NCI-H2029 (cell line): Measurements from ENCODE around the gene MYBPC1.
A peak's percentile ranks its signal among the peaks of the same experiment; 100 is the strongest.

Experiments
- DNase-seq: peaks from one replicate; lab custom pipeline; 2025; lab: John Stamatoyannopoulos, UW

The MYBPC1 gene

GRCh38 chr12:101604132-101604531 lies 9.4 kb downstream of the MYBPC1 start:
- DNase-seq: no peak

- DNase-seq: no peak
Observed at GRCh38 chr12:101607894-101608293, 13.1 kb downstream of the MYBPC1 start.

- DNase-seq: no peak
Observed at GRCh38 chr12:101608301-101609133, 13.7 kb downstream of the MYBPC1 start.

- DNase-seq: no peak
Observed at GRCh38 chr12:101609198-101609597, 14.4 kb downstream of the MYBPC1 start.

- no peak for DNase-seq
Observed at GRCh38 chr12:101612160-101612916, 17.6 kb downstream of the MYBPC1 start.

- DNase-seq: no peak
Observed at GRCh38 chr12:101616027-101616494, 21.3 kb downstream of the MYBPC1 start.

- DNase-seq: no peak
Observed at GRCh38 chr12:101619026-101619786, 24.4 kb downstream of the MYBPC1 start.

- DNase-seq: no peak
Observed at GRCh38 chr12:101619858-101620761, 25.3 kb downstream of the MYBPC1 start.

- DNase-seq: no peak
Observed at GRCh38 chr12:101620762-101621133, 26.0 kb downstream of the MYBPC1 start.

- no peak for DNase-seq
Observed at GRCh38 chr12:101628676-101629075, 33.9 kb downstream of the MYBPC1 start.

- no peak for DNase-seq
Observed at GRCh38 chr12:101634724-101635123, 40.0 kb downstream of the MYBPC1 start.

GRCh38 chr12:101637936-101638335 lies 43.2 kb downstream of the MYBPC1 start:
- DNase-seq: no peak

GRCh38 chr12:101642115-101643067 lies 47.6 kb downstream of the MYBPC1 start:
- DNase-seq: peak; percentile 44

GRCh38 chr12:101647711-101648110 lies 52.9 kb downstream of the MYBPC1 start:
- DNase-seq: no peak

- peak; percentile 6 for DNase-seq
Observed at GRCh38 chr12:101648195-101648594, 53.4 kb downstream of the MYBPC1 start.

GRCh38 chr12:101650346-101651117 lies 55.8 kb downstream of the MYBPC1 start:
- no peak for DNase-seq

- no peak for DNase-seq
Observed at GRCh38 chr12:101653030-101653429, 58.3 kb downstream of the MYBPC1 start.

GRCh38 chr12:101653503-101653902 lies 58.7 kb downstream of the MYBPC1 start:
- DNase-seq: no peak

GRCh38 chr12:101654442-101654841 lies 59.7 kb downstream of the MYBPC1 start:
- DNase-seq: no peak
